Mammary epithelial cell (primary cell): ENCODE measurements around the gene FAM13A.

Experiments
- EZH2 ChIP-seq: IDR thresholded peaks from 2 replicates; pipeline ENCODE4 v1.6.1; 2012; ENCODE audit warnings: low read length, inconsistent platforms, borderline replicate concordance
- TF ChIP-seq, protein P1 (sequence below), 2 donors: IDR thresholded peaks in 1 of 2; conservative IDR thresholded peaks in 1 of 2; 2 replicates each; pipeline ENCODE4 v1.5.1; 2011 to 2012; ENCODE audit warnings: inconsistent platforms in 2 of 2, low read length in 2 of 2, mild to moderate bottlenecking in 2 of 2, control low read depth in 1 of 2, low read depth in 1 of 2; ENCODE audit not compliant: insufficient read depth in 1 of 2; ENCODE audit errors: extremely low read depth in 1 of 2

- no peak for TF ChIP-seq EZH2
- TF ChIP-seq, protein P1, sequence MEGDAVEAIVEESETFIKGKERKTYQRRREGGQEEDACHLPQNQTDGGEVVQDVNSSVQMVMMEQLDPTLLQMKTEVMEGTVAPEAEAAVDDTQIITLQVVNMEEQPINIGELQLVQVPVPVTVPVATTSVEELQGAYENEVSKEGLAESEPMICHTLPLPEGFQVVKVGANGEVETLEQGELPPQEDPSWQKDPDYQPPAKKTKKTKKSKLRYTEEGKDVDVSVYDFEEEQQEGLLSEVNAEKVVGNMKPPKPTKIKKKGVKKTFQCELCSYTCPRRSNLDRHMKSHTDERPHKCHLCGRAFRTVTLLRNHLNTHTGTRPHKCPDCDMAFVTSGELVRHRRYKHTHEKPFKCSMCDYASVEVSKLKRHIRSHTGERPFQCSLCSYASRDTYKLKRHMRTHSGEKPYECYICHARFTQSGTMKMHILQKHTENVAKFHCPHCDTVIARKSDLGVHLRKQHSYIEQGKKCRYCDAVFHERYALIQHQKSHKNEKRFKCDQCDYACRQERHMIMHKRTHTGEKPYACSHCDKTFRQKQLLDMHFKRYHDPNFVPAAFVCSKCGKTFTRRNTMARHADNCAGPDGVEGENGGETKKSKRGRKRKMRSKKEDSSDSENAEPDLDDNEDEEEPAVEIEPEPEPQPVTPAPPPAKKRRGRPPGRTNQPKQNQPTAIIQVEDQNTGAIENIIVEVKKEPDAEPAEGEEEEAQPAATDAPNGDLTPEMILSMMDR (conservative IDR thresholded peaks at IDR 0.05 in 1 of 2, IDR thresholded peaks at IDR 0.05 in 1 of 2; ENCODE audit: extremely low read depth in 1 of 2, insufficient read depth in 1 of 2, low read depth in 1 of 2, low read length in 2 of 2), result peak; percentile 52 to 59
Observed at GRCh38 chr4:88706574-88706973, 350.4 kb downstream of the FAM13A start.
